GM21381 (cell line): ENCODE data around the gene OR2A7.
"Not testable (repeated sequence)": the region's sequence is repeated elsewhere in the genome, so short reads cannot be mapped to it uniquely, and the experiment has no call there.

Experiments used
- ATAC-seq: cut with Tn5 transposase; IDR thresholded peaks from one replicate; pipeline ENCODE4 v1.9.1; 2021; ENCODE audit warnings: mild to moderate bottlenecking, moderate library complexity; ENCODE audit not compliant: unreplicated experiment

OR2A7 gene

DNA sequence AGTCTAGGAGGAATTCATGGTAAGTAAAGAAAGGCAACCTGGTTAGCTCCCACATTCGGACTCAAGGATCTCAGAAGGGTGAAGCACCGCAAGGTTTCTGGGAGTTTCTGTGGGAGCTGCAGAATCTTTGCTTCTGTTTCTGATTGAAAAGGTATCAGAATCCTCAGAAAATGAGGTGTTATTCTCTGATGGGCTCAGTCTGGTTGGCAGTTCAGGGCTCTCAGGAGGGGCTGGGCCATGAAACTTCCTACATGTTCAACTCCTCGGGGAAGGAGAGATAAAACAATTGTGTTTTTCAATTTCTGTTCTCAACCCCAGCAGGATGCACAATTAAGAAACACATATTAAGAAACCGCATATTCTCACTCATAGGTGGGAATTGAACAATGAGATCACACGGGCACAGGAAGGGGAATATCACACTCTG, 9.1 kb downstream of the OR2A7 start:
- no peak for ATAC-seq

DNA sequence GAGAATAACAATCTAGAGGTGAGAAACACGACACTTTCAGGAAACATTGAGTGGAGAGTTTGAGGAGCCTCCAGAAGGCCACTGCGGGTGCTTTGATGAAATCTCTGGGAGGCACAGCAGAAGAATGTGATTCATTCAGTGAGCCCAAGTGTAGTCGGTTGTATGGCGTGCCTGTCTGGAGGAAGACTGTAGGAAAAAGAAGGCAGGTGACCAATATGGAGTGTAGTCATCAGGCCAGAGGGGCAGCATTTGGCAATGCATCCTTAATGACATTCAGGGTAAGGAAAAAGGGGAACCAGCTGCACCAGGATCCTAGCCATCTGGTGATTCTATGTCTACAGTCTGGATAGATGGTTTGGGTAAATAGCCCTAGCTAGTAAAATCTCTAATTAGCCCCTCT, 12.3 kb downstream of the OR2A7 start:
- not testable (repeated sequence) for ATAC-seq

DNA sequence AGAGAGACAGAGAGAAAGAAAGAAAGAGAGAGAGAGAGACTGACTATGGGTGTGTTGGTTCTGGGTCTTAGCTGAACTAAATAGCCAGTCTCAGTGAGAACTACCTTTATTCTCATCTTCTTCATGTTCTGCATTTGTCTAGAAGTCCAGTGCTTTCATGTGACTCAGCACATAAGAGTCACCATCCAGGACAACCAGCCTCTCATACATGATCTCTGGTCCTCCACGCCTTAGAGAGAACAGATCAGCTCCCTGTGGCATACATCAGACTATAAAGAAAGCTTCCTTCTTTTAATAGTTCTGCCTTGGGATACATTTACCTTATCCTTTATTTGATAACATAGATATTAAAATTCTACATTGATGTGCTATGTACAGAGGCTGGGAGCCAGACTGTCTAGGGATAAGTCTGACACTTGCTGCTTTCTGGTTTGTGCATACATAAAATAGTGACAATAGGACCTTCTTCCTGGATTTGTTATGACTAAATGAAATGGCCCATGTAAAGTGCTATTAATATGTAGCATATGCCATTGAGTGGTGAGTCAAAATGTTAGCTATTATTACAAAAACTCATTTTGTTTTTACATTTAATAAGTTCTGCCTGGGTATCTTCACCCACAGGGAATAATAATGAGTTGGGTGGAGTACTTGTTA, 16.8 kb downstream of the OR2A7 start:
- not testable (repeated sequence) for ATAC-seq

GRCh38 chr7:144246967-144247366, 17.6 kb downstream of the OR2A7 start:
- not testable (repeated sequence) for ATAC-seq

DNA sequence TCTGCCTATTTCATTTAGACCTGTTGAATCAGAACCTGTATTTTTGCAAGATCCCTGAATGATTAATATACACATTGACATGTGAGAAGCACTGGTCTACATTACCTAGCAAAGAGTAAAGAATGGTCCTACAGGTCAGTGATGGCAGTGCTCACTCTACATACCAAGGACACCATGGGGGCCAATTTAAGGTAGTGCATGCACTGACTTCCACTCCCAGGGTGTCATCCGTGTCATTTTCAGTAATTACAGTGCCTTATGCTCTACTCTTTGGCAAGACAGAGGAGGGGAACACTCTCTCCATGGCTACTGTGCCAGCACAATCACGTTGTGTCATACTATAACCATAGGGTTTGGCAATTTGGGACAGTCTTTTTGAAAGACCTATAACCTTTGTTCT, 19.2 kb downstream of the OR2A7 start:
- ATAC-seq: not testable (repeated sequence)

- ATAC-seq: not testable (repeated sequence)
These were observed 25.2 kb downstream of the OR2A7 start, which contains the start of gene OR2A42 for GRCh38 chr7:144239365-144239764. Gene OR2A42 (minus strand): TSS chr7:144239605. CDS start chr7:144232843, 6,762 bp downstream.

DNA sequence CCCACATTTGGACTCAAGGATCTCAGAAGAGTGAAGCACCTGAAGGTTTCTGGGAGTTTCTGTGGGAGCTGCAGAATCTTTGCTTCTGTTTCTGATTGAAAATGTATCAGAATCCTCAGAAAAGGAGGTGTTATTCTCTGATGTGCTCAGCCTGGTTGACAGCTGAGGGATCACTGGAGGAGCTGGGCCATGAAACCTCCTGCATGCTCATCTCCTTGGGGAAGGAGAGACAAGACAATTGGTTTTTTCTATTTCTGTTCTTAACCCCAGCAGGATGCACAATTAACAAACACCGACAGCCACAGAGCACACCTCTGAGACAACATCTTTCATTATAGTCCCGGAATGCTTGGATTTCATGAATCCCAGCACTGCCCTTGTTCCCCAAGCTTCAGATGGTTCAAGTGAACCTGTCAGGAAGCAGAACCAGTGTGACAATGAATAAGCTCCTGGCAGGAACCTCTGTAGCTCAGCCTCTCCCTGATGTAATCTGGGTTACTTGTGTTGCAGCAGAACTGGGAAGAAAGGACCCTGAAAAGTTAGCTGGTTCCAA, 26.0 kb downstream of the OR2A7 start:
- ATAC-seq: not testable (repeated sequence)

- ATAC-seq: not testable (repeated sequence)
These were observed 31.6 kb downstream of the OR2A7 start for GRCh38 chr7:144233039-144233438.

- ATAC-seq: not testable (repeated sequence)
These were observed 33.6 kb downstream of the OR2A7 start for GRCh38 chr7:144231027-144231426.

DNA sequence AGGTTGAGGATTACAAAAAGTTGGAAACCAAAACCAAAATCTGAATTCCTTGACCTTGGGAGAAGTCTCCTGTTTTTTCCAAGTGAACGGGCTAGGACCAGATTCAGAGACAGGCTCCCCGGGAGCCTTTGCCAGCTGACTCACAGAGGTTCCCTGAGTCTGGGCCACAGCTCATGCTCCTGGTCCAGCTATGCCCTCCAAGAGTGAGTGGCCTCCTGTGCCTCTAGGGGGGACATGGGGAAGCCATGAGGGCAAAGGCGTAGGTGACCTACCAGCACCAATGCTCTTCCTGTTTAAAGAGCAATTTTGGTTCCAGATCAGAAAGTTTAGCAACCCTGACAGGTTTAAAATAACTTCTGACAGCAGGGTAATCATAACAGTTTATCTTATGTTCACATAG, 35.8 kb downstream of the OR2A7 start:
- not testable (repeated sequence) for ATAC-seq

GRCh38 chr7:144226866-144227265, 37.7 kb downstream of the OR2A7 start:
- not testable (repeated sequence) for ATAC-seq

DNA sequence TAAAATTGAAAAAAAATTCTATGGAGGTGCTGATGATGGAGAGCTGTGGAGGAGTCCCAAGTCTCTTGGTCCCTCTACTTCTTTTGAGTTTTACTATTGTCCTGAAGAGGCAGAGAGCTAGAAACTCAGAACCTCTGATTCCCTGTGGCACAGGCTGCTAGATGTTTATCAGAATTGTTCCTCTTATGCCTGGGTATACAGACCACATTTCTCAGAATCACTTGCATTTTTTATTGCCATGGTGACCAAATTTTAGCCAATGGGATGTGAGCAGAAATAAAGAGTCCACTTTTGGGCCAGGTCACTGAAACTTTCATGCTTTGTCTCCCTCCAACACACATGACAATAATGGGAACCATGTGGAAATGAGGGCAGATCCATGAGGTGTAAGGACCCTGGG, 40.9 kb downstream of the OR2A7 start:
- ATAC-seq: not testable (repeated sequence)

GRCh38 chr7:144220531-144220930, 44.1 kb downstream of the OR2A7 start:
- ATAC-seq: not testable (repeated sequence)

DNA sequence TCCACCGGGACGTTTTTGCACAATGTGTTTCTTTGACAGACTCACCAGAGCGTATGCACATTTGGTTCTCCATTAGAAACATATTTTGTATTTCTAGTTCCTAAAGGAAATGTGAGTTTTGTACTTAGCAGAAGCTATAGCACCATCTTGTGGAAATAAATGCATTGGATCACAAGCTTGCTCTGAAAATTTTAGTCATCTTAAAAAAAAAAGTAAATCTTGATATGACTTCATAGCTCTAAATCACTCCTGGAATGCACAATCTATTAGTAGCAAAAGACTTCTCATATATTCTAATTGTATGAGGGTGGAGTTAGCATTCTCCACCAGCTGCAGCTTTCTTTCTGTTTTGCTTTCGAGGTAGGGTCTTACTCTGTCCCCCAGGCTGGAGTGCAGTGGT, 45.4 kb downstream of the OR2A7 start:
- not testable (repeated sequence) for ATAC-seq

DNA sequence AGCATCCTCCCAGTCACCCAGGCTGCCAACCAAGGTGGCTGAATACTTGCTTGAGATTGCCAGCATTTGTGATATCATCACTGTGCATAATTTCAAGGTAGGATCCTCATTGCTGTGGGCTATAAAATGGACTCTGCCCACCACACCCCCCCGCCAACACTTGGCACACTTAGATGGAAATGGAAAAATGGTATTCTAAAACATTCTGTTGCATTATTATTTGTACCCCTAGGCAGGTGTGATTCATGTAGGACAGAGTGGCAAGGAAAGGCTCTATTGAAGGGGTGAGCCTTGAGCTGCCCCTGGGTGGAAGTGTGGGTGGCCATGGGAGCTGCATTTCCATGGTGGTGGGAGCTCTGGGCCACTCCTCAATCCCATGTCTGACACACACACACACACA, 46.0 kb downstream of the OR2A7 start:
- not testable (repeated sequence) for ATAC-seq

GRCh38 chr7:144217200-144217599, 47.4 kb downstream of the OR2A7 start:
- not testable (repeated sequence) for ATAC-seq
